HEK293 (cell line): Measurements from ENCODE around the gene APOL3.
A peak's percentile ranks its signal among the peaks of the same experiment; 100 is the strongest.

Experiments
- CTCF ChIA-PET: fragments of 350-600 bp; formaldehyde crosslinking; extraction: SDS; loops from one replicate; lab custom pipeline; 2021; ENCODE audit warnings: antibody characterized with exemption; lab: Yijun Ruan, JAX
- POLR2A ChIA-PET: fragments of 300-600 bp; formaldehyde crosslinking; extraction: SDS; loops from one replicate; lab custom pipeline; 2020; ENCODE audit warnings: antibody characterized with exemption, inconsistent platforms; lab: Yijun Ruan, JAX
- H3K27ac ChIP-seq: fragments of 200-500 bp; sonication (Bioruptor generic); 2 replicates; pipeline ENCODE4 v1.5.1; 2014; ENCODE audit warnings: low read depth, low read length, control low read depth, inconsistent platforms; ENCODE audit errors: extremely low read depth
- H3K36me3 ChIP-seq, 2 experiments: fragments of 200-500 bp in 1 of 2; sonication (Bioruptor generic) in 1 of 2; 1 replicate in 1 of 2; 2 replicates in 1 of 2; pipeline ENCODE4 v1.5.1; 2014 to 2017; ENCODE audit warnings: inconsistent platforms in 2 of 2, low read length in 2 of 2; ENCODE audit not compliant: control insufficient read depth in 2 of 2, insufficient read depth in 1 of 2
- H3K4me1 ChIP-seq: fragments of 200-500 bp; sonication (Bioruptor generic); 2 replicates; pipeline ENCODE4 v1.5.1; 2014; ENCODE audit warnings: mild to moderate bottlenecking, low read length, inconsistent platforms; ENCODE audit not compliant: control insufficient read depth, insufficient read depth
- H3K4me3 ChIP-seq: 2 replicates; pipeline ENCODE4 v1.5.1; 2011; ENCODE audit warnings: low read depth, mild to moderate bottlenecking, control low read depth, low read length, moderate library complexity
- H3K9me3 ChIP-seq: fragments of 200-500 bp; sonication (Bioruptor generic); 2 replicates; pipeline ENCODE4 v1.5.1; 2014; ENCODE audit warnings: low read depth, low read length, inconsistent platforms; ENCODE audit not compliant: control insufficient read depth, insufficient read depth
- CTCF ChIP-seq: fragments of 450-650 bp; formaldehyde crosslinking; IDR thresholded peaks from 2 replicates; pipeline ENCODE4 v1.5.1; 2016; ENCODE audit warnings: missing biosample characterization, missing genetic modification characterization
- SP3 ChIP-seq: fragments of 450-650 bp; formaldehyde crosslinking; IDR thresholded peaks from 2 replicates; pipeline ENCODE4 v1.5.1; 2016; ENCODE audit warnings: missing biosample characterization, missing genetic modification characterization
- TCF7L2 ChIP-seq: IDR thresholded peaks from 2 replicates; pipeline ENCODE4 v1.6.1; 2011; ENCODE audit warnings: low read depth, mild to moderate bottlenecking, inconsistent platforms, low read length, moderate library complexity, borderline replicate concordance
- TRIM28 ChIP-seq: IDR thresholded peaks from 2 replicates; pipeline ENCODE4 v1.6.1; 2011; ENCODE audit warnings: low read length, control low read depth, borderline replicate concordance
- YY1 ChIP-seq: fragments of 450-650 bp; formaldehyde crosslinking; IDR thresholded peaks from 2 replicates; pipeline ENCODE4 v1.5.1; 2018; ENCODE audit warnings: missing biosample characterization, missing genetic modification characterization
- ZBTB1 ChIP-seq: fragments of 450-650 bp; formaldehyde crosslinking; IDR thresholded peaks from 2 replicates; pipeline ENCODE4 v1.5.1; 2016; ENCODE audit warnings: missing biosample characterization, missing genetic modification characterization
- ZBTB6 ChIP-seq: fragments of 450-650 bp; formaldehyde crosslinking; IDR thresholded peaks from 2 replicates; pipeline ENCODE4 v1.5.1; 2017; ENCODE audit warnings: missing biosample characterization, missing genetic modification characterization
- ZNF112 ChIP-seq: fragments of 450-650 bp; formaldehyde crosslinking; IDR thresholded peaks from 2 replicates; pipeline ENCODE4 v1.5.0; 2017; ENCODE audit warnings: missing biosample characterization, missing genetic modification characterization
- ZNF146 ChIP-seq: fragments of 450-650 bp; formaldehyde crosslinking; IDR thresholded peaks from 2 replicates; pipeline ENCODE4 v1.5.1; 2016; ENCODE audit warnings: missing biosample characterization, missing genetic modification characterization
- ZNF174 ChIP-seq: fragments of 450-650 bp; formaldehyde crosslinking; IDR thresholded peaks from 2 replicates; pipeline ENCODE4 v1.5.0; 2017; ENCODE audit warnings: missing biosample characterization, mild to moderate bottlenecking, missing genetic modification characterization
- ZNF223 ChIP-seq: fragments of 450-650 bp; formaldehyde crosslinking; IDR thresholded peaks from 2 replicates; pipeline ENCODE4 v1.5.1; 2016; ENCODE audit warnings: missing biosample characterization, missing genetic modification characterization
- ZNF350 ChIP-seq: fragments of 450-650 bp; formaldehyde crosslinking; IDR thresholded peaks from 2 replicates; pipeline ENCODE4 v1.5.0; 2017; ENCODE audit warnings: missing biosample characterization, mild to moderate bottlenecking, missing genetic modification characterization
- ZNF354C ChIP-seq: fragments of 450-650 bp; formaldehyde crosslinking; IDR thresholded peaks from 2 replicates; pipeline ENCODE4 v1.5.1; 2016; ENCODE audit warnings: missing biosample characterization, missing genetic modification characterization, low read depth, borderline replicate concordance
- ZNF488 ChIP-seq: fragments of 450-650 bp; formaldehyde crosslinking; IDR thresholded peaks from 2 replicates; pipeline ENCODE4 v1.5.1; 2016; ENCODE audit warnings: missing biosample characterization, missing genetic modification characterization
- ZNF544 ChIP-seq: fragments of 450-650 bp; formaldehyde crosslinking; IDR thresholded peaks from 2 replicates; pipeline ENCODE4 v1.5.0; 2017; ENCODE audit warnings: missing biosample characterization, missing genetic modification characterization
- ZNF654 ChIP-seq: fragments of 450-650 bp; formaldehyde crosslinking; IDR thresholded peaks from 2 replicates; pipeline ENCODE4 v1.5.1; 2016; ENCODE audit warnings: low read depth, missing biosample characterization, missing genetic modification characterization
- ZSCAN23 ChIP-seq: fragments of 450-650 bp; formaldehyde crosslinking; IDR thresholded peaks from 2 replicates; pipeline ENCODE4 v1.5.1; 2016; ENCODE audit warnings: missing biosample characterization, missing genetic modification characterization
- ZXDB ChIP-seq: fragments of 450-650 bp; formaldehyde crosslinking; IDR thresholded peaks from 2 replicates; pipeline ENCODE4 v1.5.1; 2016; ENCODE audit warnings: missing biosample characterization, missing genetic modification characterization

APOL3 gene

GRCh38 chr22:36194971-36195370 lies 34.4 kb upstream of the APOL3 start:
- Histone ChIP-seq H3K9me3 (no peaks in the 10 kb centered on the region), H3K4me3 (no peak overlapping the region), H3K4me1 (no peaks in the 10 kb centered on the region), H3K27ac (no peak overlapping the region), H3K36me3 (no peaks in the 10 kb centered on the region)
- POLR2A ChIA-PET = interaction anchor here (0.6 to 0.8 kb wide), 2 partner anchors 50 to 82 kb away, joined by 3 to 5 read pairs; no protein-coding TSS in a partner anchor
- peak; percentile 87 for TF ChIP-seq ZNF654 (tag by site-specific recombination)
- TF ChIP-seq TRIM28 = 0 out of 2 replicates have a peak, but pooled peaks have one; percentile 35
- no peak for TF ChIP-seq ZNF488 (tag by site-specific recombination)
- no peak for TF ChIP-seq ZNF174 (tag by site-specific recombination)
- peak; percentile 73 for TF ChIP-seq CTCF (tag by site-specific recombination)
- no peak for TF ChIP-seq ZXDB (tag by site-specific recombination)
- CTCF ChIA-PET = interaction anchor here (0.6 to 6.9 kb wide), 23 partner anchors 9 to 533 kb away, joined by 3 to 60 read pairs (median 4); partner anchors contain the start of gene APOL2

- Histone ChIP-seq H3K4me1 (no peaks in the 10 kb centered on the region), H3K36me3 (no peaks in the 10 kb centered on the region), H3K9me3 (no peaks in the 10 kb centered on the region), H3K27ac (no peak overlapping the region), H3K4me3 (no peak overlapping the region)
- ChIA-PET CTCF (interaction anchor here (0.6 to 6.9 kb wide), 22 partner anchors 9 to 532 kb away, joined by 3 to 60 read pairs (median 4); partner anchors contain the start of gene APOL2), POLR2A (interaction anchor here (0.6 to 0.8 kb wide), 2 partner anchors 50 to 83 kb away, joined by 3 to 5 read pairs; no protein-coding TSS in a partner anchor)
- no peak for TF ChIP-seq ZNF223 (tag by site-specific recombination)
- TF ChIP-seq ZBTB1 (tag by site-specific recombination) = no peak
- no peak for TF ChIP-seq ZNF112
Observed at GRCh38 chr22:36194385-36194784, 33.8 kb upstream of the APOL3 start.

GRCh38 chr22:36193577-36193976 lies 33.0 kb upstream of the APOL3 start:
- no peaks in the 10 kb centered on the region for H3K9me3 ChIP-seq
- H3K4me1 ChIP-seq = no peaks in the 10 kb centered on the region
- POLR2A ChIA-PET = interaction anchor here (0.9 kb wide), 1 partner anchor 87 kb away, joined by 6 read pairs; no protein-coding TSS in a partner anchor
- CTCF ChIA-PET = interaction anchor here (0.5 to 6.9 kb wide), 6 partner anchors 13 to 293 kb away, joined by 3 to 60 read pairs (median 8); partner anchors contain the start of gene APOL2
- H3K4me3 ChIP-seq = no peak overlapping the region
- no peaks in the 10 kb centered on the region for H3K36me3 ChIP-seq
- TF ChIP-seq SP3 (tag by site-specific recombination) = no peak
- TF ChIP-seq YY1 = no peak
- no peak for TF ChIP-seq ZNF544 (tag by site-specific recombination)
- TF ChIP-seq ZNF112 = no peak
- TF ChIP-seq ZSCAN23 (tag by site-specific recombination) = no peak
- TF ChIP-seq ZNF350 (tag by site-specific recombination) = no peak
- TF ChIP-seq TCF7L2 = no peak
- TF ChIP-seq ZNF146 (tag by site-specific recombination) = no peak
- no peak for TF ChIP-seq ZBTB6 (tag by site-specific recombination)
- no peak for TF ChIP-seq ZNF354C (tag by site-specific recombination)
- TF ChIP-seq, all 188 proteins: peak for 0
- H3K27ac ChIP-seq = no peak overlapping the region
